ENCODE measurements around the gene CLSTN2.
"Not testable (repeated sequence)": the region's sequence is repeated elsewhere in the genome, so short reads cannot be mapped to it uniquely, and the experiment has no call there.

Gene CLSTN2

DNA sequence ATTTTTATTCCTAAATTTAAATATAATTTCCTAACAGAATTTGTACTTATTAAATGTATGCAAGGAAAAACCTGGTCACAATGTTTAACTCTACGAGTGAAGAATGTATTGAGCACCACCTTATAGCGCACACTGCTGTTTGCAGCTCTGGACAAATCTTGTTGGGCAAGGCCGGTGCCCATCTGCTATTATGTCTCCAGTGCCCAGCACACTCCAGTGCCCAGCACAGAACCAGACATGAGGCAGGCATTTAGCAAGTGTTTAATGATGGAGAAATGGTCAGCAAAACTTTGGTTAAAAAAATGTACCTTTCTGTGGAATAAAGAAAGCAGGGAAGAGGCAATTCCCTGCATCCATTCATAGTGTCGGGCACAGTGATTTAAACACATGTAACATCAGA, 488.2 kb downstream of the CLSTN2 start:
- ChIA-PET CTCF (no interaction called here), POLR2A (no interaction called here)
- TF ChIP-seq CTCF (IDR thresholded peaks at IDR 0.05; ENCODE audit: insufficient read depth, low read length, missing control alignments), result no peak

GRCh38 chr3:140423574-140423973, 488.6 kb downstream of the CLSTN2 start:
- H3K4me3 ChIP-seq (ENCODE audit: low read depth, low read length); POLR2A ChIA-PET; CTCF ChIA-PET; DNase-seq (ENCODE audit: low read depth, low spot score): not testable (repeated sequence)

More for the DNA sequence above, 488.2 kb downstream of the CLSTN2 start:
- DNase-seq (ENCODE audit: low read depth, low spot score), result no peak
- H3K4me3 ChIP-seq (ENCODE audit: low read depth, low read length), result no peak overlapping the region

DNA sequence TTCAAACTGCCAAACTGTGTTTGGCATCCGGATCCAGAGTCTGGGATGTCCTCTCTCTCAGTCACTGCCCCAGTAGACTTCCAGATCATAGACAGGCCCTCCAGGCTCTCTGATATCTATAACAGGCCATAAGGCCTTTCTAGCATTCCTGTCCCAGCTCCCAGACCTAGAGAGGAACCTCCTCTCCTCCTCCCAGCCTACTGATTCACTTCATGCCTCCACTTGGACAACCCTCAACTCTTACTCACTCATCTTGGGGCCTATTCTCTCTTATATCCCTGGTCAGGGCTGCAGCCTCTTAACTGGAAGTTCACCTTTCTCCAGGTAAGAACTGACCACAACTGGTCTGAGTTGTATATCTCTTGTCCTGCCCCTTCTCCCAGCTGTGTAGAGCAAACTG, 489.2 kb downstream of the CLSTN2 start:
- TF ChIP-seq CTCF (IDR thresholded peaks at IDR 0.05; ENCODE audit: insufficient read depth, low read length, missing control alignments), result no peak
- ChIA-PET CTCF (no interaction called here), POLR2A (no interaction called here)
- no peak for DNase-seq (ENCODE audit: low read depth, low spot score)
- no peak overlapping the region for H3K4me3 ChIP-seq (ENCODE audit: low read depth, low read length)

DNA sequence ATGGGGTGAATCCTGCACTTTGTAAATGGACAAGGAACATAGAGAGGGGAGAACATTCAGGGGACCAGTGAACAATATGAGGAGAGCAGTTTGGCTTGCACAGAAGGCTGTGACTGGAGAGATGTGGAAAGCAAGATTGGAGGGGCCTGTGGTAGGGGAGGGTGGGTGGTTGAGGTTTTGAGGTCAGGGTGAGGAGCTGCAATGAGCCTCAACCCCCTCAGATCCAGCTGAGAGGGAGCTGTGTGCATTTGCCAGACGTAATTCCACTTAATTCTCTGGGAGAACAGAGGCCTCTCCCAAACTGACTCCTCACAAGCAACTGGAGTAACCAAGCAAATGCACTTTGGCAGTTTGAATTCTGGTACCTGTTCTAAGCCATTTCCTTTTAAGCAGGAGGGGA, 489.7 kb downstream of the CLSTN2 start:
- ChIA-PET POLR2A (no interaction called here), CTCF (no interaction called here)
- H3K4me3 ChIP-seq (ENCODE audit: low read depth, low read length), result no peak overlapping the region
- TF ChIP-seq CTCF (IDR thresholded peaks at IDR 0.05; ENCODE audit: insufficient read depth, low read length, missing control alignments), result no peak
- DNase-seq (ENCODE audit: low read depth, low spot score), result no peak

GRCh38 chr3:140427786-140428185, 492.8 kb downstream of the CLSTN2 start:
- H3K4me3 ChIP-seq (ENCODE audit: low read depth, low read length), result no peak overlapping the region
- CTCF ChIA-PET, result interaction anchor here (1.1 kb wide), 1 partner anchor 15 kb away, joined by 3 read pairs; no protein-coding TSS in a partner anchor
- TF ChIP-seq CTCF (IDR thresholded peaks at IDR 0.05; ENCODE audit: insufficient read depth, low read length, missing control alignments), result no peak
- POLR2A ChIA-PET, result no interaction called here
- no peak for DNase-seq (ENCODE audit: low read depth, low spot score)

- ChIA-PET CTCF (no interaction called here), POLR2A (no interaction called here)
- TF ChIP-seq CTCF (IDR thresholded peaks at IDR 0.05; ENCODE audit: insufficient read depth, low read length, missing control alignments), result no peak
- no peak overlapping the region for H3K4me3 ChIP-seq (ENCODE audit: low read depth, low read length)
- DNase-seq (ENCODE audit: low read depth, low spot score), result no peak
Measured at GRCh38 chr3:140428380-140428779, 493.4 kb downstream of the CLSTN2 start.

DNA sequence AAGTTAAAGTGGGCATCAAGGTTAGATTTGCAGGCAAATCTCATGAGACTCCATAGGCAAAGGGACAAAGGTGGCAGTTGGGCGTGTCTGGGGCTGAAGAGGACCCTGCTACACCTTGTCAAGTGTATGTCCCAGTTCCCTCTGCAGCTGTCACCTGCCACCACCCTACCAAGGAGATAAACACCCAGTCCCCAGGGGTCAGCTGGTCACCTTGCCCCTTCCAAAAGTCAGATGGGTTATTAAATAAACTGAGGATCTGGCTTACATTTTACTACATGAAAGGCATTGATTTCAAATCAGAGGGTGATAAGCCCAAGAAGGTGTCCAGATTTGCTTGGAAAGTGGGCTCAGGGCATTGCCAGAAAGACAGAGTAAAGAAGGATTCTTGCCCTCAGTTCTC, 494.8 kb downstream of the CLSTN2 start:
- ChIA-PET POLR2A (no interaction called here), CTCF (no interaction called here)
- no peak for TF ChIP-seq CTCF (IDR thresholded peaks at IDR 0.05; ENCODE audit: insufficient read depth, low read length, missing control alignments)
- no peak overlapping the region for H3K4me3 ChIP-seq (ENCODE audit: low read depth, low read length)
- DNase-seq (ENCODE audit: low read depth, low spot score), result no peak

Data from AG04449 (cell line).